Activated CD4-positive, alpha-beta memory T cell treated with anti-CD3 and anti-CD28 coated beads for 36 hours (primary cell): ENCODE data around the gene ADAM10. TPM values are rescaled to one million over a fixed set of nuclear protein-coding genes. Genes with fewer than 3 reads are reported as not detected.

Experiments
- CTCF ChIA-PET: fragments of 350-600 bp; sonication (Branson Sonifier 250); formaldehyde crosslinking; loops from one replicate; lab custom pipeline; 2021; ENCODE audit warnings: antibody characterized with exemption, inconsistent platforms; lab: Charles Lee
- POLR2A ChIA-PET: fragments of 350-600 bp; sonication (Branson Sonifier 250); formaldehyde crosslinking; loops from one replicate; lab custom pipeline; 2021; ENCODE audit warnings: antibody characterized with exemption; lab: Charles Lee
- DNase-seq: peaks from one replicate; pipeline ENCODE4 v3.0.0-alpha.2; 2020
- H3K27ac Mint-ChIP-seq: one replicate; pipeline ENCODE4 v1.8.0; 2021; ENCODE audit warnings: mixed read lengths
- H3K27me3 Mint-ChIP-seq: one replicate; pipeline ENCODE4 v1.8.0; 2021; ENCODE audit warnings: mixed read lengths
- H3K36me3 Mint-ChIP-seq: one replicate; pipeline ENCODE4 v1.8.0; 2021; ENCODE audit warnings: mixed read lengths
- H3K4me1 Mint-ChIP-seq: one replicate; pipeline ENCODE4 v1.8.0; 2021; ENCODE audit warnings: low read depth, mixed read lengths
- H3K4me3 Mint-ChIP-seq: one replicate; pipeline ENCODE4 v1.8.0; 2021; ENCODE audit warnings: mild to moderate bottlenecking, mixed read lengths
- H3K9me3 Mint-ChIP-seq: one replicate; pipeline ENCODE4 v1.8.0; 2021; ENCODE audit warnings: mixed read lengths
- intact Hi-C: fragments of 100-400 bp; cut with micrococcal nuclease; formaldehyde crosslinking; loops from one replicate; pipeline ENCODE4 v1.15.1; 2023
- total RNA-seq, 2 experiments: library from RNA; stranded (reverse); gene quantifications; one replicate each; pipeline ENCODE4 v1.2.3, GENCODE V29; 2021

Gene ADAM10
- total RNA-seq, 2 experiments from 2014 or later = 80.1 to 82.3 TPM

DNA sequence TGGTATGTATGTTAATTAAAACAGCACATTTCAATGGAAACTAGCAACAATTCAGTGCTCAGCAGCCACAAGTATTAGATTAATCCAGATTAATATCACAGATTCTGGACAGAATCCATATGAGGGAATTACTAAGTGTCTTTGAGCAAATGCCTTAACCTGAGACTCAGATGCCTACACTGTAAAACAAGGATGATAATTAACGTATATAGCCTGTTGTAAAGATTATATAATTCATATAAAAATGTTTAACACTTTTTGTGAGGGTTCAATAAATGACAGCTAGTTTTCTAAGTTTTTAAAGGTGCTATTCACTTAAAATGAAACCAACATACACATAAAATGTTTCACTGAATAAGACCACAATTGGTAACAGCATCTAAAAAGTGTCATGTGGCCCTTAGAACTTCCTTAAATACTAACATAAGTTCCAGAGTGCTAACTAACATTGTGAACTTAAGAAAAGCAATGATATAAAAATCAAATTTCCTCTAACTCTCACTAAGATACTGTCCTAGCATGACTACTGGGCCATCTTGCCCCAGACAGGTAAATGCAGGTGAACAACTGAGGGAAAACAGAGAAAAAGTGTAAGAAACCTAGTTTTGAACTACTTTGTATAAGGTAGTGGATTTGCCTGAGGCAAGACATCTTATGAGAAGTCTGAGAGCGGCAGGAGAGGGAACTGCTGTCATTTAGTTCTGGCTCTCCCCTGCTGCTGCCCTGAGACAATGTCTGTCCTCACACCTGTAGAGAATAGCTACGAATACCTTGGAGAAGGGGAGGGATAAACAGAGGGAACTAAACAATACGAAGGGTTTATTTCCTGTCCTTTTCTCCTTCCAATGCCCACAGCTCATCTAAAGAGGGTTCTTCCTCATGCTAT is 151.3 kb downstream of the ADAM10 start:
- no peak for DNase-seq
- intact Hi-C loops = no loop called here
- Mint-ChIP-seq H3K4me3 (no peak overlapping the region), H3K4me1 (peaks cover 12% of the 10 kb centered on the region), H3K27me3 (no peaks in the 10 kb centered on the region), H3K36me3 (peaks cover 24% of the 10 kb centered on the region), H3K9me3 (no peaks in the 10 kb centered on the region), H3K27ac (no peak overlapping the region)
- ChIA-PET POLR2A (no interaction called here), CTCF (no interaction called here)

DNA sequence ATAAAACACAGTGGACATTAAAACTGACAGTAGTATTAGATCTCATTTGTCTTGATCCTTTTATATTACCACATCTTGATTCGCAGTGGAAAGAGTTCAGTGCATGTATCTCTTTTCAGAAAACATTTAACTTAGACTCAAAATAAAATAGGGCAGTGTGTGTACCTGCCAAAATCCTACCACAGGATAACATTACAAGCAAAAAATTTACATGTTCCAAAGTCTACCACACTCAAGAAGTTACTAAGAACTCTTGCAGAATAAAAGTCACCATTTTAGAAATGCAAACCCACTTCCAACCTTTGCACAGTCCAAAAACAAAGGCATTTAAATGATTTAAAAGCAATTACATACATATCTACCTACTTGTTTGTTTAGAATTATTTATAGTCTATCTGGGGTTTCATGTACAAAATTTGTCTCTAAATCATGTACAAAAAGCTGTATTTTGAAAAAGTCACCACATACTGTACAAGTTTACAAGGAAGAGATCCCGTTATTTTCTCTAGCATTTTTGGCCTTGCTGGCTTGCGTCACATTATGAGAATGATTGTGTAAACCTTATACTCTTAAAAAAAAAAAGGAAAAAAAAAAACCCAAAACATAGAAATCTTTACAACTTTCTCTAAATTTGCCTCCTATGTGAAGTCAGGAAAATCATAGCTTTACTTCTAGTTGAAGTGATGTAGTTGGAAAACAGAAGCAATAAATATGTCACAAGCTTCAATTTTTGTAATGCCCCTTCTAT is 153.8 kb downstream of the ADAM10 start:
- intact Hi-C loops = no loop called here
- Mint-ChIP-seq H3K4me1 (peaks cover 12% of the 10 kb centered on the region), H3K27ac (no peak overlapping the region), H3K27me3 (no peaks in the 10 kb centered on the region), H3K4me3 (no peak overlapping the region), H3K9me3 (no peaks in the 10 kb centered on the region), H3K36me3 (peaks cover 21% of the 10 kb centered on the region)
- CTCF ChIA-PET = no interaction called here
- POLR2A ChIA-PET = no interaction called here
- no peak for DNase-seq

DNA sequence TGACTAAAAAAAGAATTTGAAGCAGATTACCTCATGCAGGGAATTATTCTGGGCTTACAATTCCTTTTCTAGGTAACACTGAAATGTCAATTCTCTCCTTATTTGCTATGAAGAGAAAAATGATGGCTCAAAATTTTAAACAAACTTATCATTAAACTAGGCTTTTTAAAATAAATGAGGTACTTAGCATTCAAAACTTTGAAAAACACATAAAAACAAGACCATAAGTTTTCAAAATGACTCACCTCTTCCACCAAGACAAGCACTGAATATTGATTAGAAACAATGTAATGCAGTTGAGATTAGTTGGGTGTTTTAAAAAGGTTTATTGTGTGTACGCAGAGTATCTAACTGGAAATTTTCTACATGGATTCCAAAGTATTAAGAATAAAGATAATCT is 154.6 kb downstream of the ADAM10 start:
- intact Hi-C loops = no loop called here
- DNase-seq = no peak
- peaks cover 21% of the 10 kb centered on the region for H3K36me3 Mint-ChIP-seq
- no peak overlapping the region for H3K27ac Mint-ChIP-seq
- POLR2A ChIA-PET = no interaction called here
- CTCF ChIA-PET = no interaction called here
- H3K4me1 Mint-ChIP-seq = peaks cover 12% of the 10 kb centered on the region
- no peak overlapping the region for H3K4me3 Mint-ChIP-seq
- H3K27me3 Mint-ChIP-seq = no peaks in the 10 kb centered on the region
- H3K9me3 Mint-ChIP-seq = no peaks in the 10 kb centered on the region

DNA sequence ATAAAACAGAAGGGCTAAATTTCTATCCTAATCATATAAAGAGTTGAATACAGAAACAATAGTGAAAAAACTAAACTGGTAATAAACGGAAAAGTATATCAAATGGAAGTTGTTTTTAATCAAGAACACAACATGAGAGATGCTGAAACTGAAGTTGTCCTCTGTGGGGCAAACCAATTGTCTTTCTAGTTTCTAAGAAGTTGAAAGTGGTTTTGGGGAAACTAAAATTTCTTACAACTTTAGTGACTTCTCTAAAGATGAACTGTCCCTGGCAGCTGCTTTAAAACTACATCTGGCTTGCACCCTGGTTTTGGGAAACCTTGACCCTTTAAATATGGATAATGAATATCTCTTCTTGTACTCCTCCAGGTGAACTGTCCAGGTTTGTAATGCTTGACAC is 155.6 kb downstream of the ADAM10 start:
- POLR2A ChIA-PET = no interaction called here
- peak overlapping the region; percentile 21 for H3K27ac Mint-ChIP-seq

DNA sequence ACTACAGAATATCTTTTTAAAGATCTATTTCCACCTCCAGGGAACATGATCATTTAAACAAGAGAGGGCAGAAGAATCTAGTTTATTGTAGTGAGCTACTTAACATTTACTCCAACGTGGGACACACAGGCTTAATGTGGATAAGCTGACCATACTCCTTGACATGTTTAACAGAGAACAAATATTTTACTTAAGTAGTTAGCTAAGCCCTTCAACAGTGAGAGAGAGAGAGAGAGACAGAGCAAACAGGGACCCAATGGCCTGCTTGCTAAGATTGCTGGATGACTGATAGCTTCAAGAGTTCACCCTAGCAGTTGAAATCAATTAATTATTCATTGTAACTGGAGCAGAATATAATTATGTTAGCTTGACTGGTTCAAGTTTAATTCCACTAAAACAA is 158.6 kb downstream of the ADAM10 start:
- intact Hi-C loops = no loop called here
- Mint-ChIP-seq H3K36me3 (peaks cover 10% of the 10 kb centered on the region), H3K27ac (no peak overlapping the region), H3K4me1 (peaks cover 12% of the 10 kb centered on the region), H3K4me3 (no peak overlapping the region), H3K9me3 (no peaks in the 10 kb centered on the region), H3K27me3 (no peaks in the 10 kb centered on the region)
- no peak for DNase-seq
- ChIA-PET CTCF (interaction anchor here (0.7 to 1.1 kb wide), 2 partner anchors 13 to 131 kb away, joined by 3 read pairs; no protein-coding TSS in a partner anchor), POLR2A (no interaction called here)

More for the DNA sequence above, 155.6 kb downstream of the ADAM10 start:
- no peaks in the 10 kb centered on the region for H3K27me3 Mint-ChIP-seq
- no peaks in the 10 kb centered on the region for H3K9me3 Mint-ChIP-seq
- no peak for DNase-seq
- H3K36me3 Mint-ChIP-seq = peaks cover 18% of the 10 kb centered on the region
- intact Hi-C loops = no loop called here
- CTCF ChIA-PET = no interaction called here
- H3K4me1 Mint-ChIP-seq = peaks cover 12% of the 10 kb centered on the region
- no peak overlapping the region for H3K4me3 Mint-ChIP-seq

DNA sequence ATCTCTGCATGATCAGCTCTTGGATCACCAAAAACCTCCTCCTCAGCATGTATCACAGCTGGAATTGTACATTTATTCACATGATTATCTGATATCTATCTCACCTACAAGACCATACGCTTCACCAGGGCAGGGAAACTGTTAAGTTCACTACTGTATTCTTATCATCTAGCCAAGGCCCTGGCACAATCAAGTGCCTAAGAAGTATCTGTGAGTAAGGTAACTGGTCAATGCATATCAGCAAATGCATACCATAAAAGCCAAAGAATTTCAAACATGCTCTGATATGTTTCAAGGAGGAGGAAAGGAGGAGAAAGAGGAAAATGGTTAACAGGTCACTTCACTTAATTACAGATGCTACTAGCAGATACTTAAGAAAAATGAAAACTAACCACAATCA is 159.3 kb downstream of the ADAM10 start:
- Mint-ChIP-seq H3K4me3 (no peak overlapping the region), H3K9me3 (no peaks in the 10 kb centered on the region), H3K4me1 (peaks cover 17% of the 10 kb centered on the region), H3K27me3 (no peaks in the 10 kb centered on the region), H3K36me3 (peaks cover 7% of the 10 kb centered on the region), H3K27ac (no peak overlapping the region)
- ChIA-PET CTCF (interaction anchor here (1.1 kb wide), 1 partner anchor 14 kb away, joined by 3 read pairs; no protein-coding TSS in a partner anchor), POLR2A (no interaction called here)
- no peak for DNase-seq
- intact Hi-C loops = no loop called here

DNA sequence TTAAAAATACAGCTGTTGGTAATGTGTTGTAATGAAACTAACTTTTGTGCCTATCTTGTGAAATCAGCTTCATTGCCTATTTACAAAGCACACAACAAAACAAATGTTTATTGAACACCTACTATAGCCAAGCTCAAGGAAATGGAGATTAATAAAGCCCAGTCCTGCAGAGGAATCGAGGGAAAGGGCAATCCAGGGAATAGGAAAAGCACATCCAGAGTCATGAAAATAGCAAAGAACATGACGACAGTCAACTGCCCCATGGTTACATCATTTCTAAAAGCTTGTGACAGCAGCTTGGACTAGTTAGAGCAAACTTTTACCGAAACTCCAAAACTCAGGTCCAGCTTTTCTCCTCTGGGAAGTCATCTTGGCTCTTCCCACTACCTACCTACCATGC is 160.5 kb downstream of the ADAM10 start:
- Mint-ChIP-seq H3K4me1 (peaks cover 12% of the 10 kb centered on the region), H3K27ac (no peak overlapping the region), H3K9me3 (no peaks in the 10 kb centered on the region), H3K36me3 (peaks cover 5% of the 10 kb centered on the region), H3K4me3 (no peak overlapping the region), H3K27me3 (peaks cover 5% of the 10 kb centered on the region)
- ChIA-PET POLR2A (interaction anchor here (0.7 kb wide), 1 partner anchor 193 kb away, joined by 5 read pairs; no protein-coding TSS in a partner anchor), CTCF (interaction anchor here (0.6 kb wide), 1 partner anchor 940 kb away, joined by 3 read pairs; no protein-coding TSS in a partner anchor)
- intact Hi-C loops = no loop called here
- DNase-seq = no peak

DNA sequence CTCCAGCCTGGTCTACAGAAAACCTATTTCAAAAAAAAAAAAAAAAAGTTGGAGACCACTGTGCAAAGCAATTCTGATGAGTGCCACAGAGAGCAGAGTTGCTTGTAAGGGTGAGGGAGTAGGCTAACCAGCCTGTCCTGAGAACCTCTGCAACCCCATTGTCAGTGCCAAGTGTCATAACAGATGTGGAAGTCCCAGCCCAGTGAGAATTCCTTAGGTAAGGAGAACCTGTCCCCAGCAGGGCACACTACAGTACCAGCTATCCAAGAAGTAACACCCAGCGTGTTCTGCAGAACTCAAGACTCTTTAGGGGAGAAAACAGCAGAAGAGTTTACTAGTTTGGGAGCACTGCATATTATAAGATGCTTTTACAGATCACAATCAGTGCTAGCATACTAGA is 161.4 kb downstream of the ADAM10 start:
- CTCF ChIA-PET = no interaction called here
- peaks cover 8% of the 10 kb centered on the region for H3K4me1 Mint-ChIP-seq

DNA sequence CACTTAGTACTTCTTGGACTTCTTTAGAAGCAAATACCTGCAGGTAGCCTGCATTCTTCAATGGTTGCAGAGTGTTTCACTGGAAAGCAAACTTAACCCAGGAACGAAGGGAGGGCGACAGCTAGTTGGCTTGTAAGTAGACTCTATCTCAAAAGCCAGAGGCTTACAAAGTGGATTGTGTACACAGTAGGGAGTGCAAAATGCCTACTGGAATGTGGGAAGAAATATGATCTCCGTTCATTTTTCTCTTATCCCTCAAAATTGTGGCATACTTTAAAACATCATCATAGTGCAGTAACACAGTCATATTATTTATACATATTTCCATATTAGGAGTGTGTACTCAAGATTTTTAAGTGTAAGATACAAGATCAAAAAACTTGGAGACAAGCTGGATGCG is 162.0 kb downstream of the ADAM10 start:
- no peak overlapping the region for H3K4me3 Mint-ChIP-seq
- H3K36me3 Mint-ChIP-seq = peaks cover 4% of the 10 kb centered on the region
- H3K4me1 Mint-ChIP-seq = peaks cover 8% of the 10 kb centered on the region
- POLR2A ChIA-PET = no interaction called here
- intact Hi-C loops = no loop called here
- CTCF ChIA-PET = no interaction called here
- no peak overlapping the region for H3K27ac Mint-ChIP-seq
- peaks cover 7% of the 10 kb centered on the region for H3K9me3 Mint-ChIP-seq
- peaks cover 11% of the 10 kb centered on the region for H3K27me3 Mint-ChIP-seq
- DNase-seq = no peak

More for the DNA sequence above, 161.4 kb downstream of the ADAM10 start:
- DNase-seq = no peak
- H3K36me3 Mint-ChIP-seq = peaks cover 5% of the 10 kb centered on the region
- peaks cover 5% of the 10 kb centered on the region for H3K9me3 Mint-ChIP-seq
- H3K27ac Mint-ChIP-seq = no peak overlapping the region
- H3K4me3 Mint-ChIP-seq = no peak overlapping the region
- intact Hi-C loops = no loop called here
- H3K27me3 Mint-ChIP-seq = peaks cover 11% of the 10 kb centered on the region
- POLR2A ChIA-PET = no interaction called here

DNA sequence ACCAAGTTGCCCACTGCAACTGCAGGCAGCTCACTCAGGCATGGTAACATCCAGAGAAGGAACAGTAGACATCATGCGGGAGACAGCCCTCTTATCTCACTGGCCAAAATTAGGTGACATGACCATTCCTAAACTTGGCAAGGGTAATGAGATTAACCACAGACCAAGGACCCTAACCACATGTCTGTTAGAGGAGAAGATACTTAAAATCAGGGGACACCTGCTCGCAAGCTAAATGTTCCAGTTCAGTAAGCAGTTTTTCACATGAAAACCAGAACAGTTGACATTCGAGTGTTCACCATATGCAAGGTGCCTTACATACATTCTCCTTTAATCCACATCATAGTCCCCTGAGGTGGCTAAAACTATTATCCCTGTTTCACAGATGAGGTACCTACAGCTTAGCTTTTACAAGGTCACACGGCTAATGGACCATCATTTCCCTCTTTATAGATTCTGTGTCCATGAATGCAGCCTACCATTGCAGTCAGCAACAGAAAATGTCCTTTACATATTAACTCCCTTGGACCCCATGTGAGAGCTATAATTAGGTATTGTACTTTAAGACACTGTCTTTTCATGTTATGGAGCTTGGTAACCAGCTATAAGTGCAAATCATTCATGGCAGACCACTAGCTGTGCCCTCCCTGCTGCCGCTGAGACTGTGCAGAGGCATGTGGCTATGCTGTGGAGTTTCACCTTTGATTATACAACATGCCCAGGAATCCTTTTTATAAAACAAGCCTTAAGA is 163.6 kb downstream of the ADAM10 start:
- Mint-ChIP-seq H3K27me3 (peaks cover 11% of the 10 kb centered on the region), H3K36me3 (peaks cover 4% of the 10 kb centered on the region), H3K9me3 (peaks cover 7% of the 10 kb centered on the region), H3K4me3 (no peak overlapping the region), H3K4me1 (peaks cover 8% of the 10 kb centered on the region), H3K27ac (no peak overlapping the region)
- POLR2A ChIA-PET = interaction anchor here (0.8 kb wide), 1 partner anchor 41 kb away, joined by 3 read pairs; no protein-coding TSS in a partner anchor
- intact Hi-C loops = no loop called here
- CTCF ChIA-PET = no interaction called here
- DNase-seq = no peak

DNA sequence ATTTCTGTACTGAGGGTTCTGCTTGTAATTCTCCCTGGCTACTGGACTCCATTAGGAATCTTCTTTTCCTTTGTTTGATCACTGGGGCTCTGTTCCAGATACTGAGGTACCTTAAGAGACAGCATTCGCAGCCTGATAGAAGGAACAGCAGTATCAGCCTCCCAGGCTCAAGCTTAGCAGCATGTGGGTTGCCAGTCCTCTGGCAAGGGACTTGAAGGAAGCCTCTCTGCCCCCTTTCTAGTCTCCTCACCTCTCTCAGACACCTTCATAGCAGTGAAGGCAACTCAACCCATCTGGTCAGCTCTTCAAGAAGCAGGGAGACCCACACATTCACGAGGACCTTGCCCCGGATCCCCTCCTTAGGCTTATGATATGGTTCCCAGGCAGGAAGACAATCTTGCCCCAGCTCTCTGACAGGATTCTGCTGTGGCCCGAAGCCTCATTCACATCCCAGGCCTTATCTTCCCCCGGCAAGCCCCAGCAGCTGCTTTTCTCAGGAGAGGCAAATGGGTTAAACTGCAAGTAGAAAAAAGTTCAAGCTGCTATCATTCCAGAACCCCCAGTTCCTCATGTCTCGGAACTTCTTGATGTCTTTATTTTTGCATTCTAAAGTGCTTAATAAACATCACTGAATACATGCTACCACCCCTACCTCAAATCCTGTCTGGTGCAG is 164.6 kb downstream of the ADAM10 start:
- Mint-ChIP-seq H3K36me3 (peaks cover 4% of the 10 kb centered on the region), H3K4me1 (peaks cover 8% of the 10 kb centered on the region), H3K27me3 (peaks cover 11% of the 10 kb centered on the region), H3K27ac (no peak overlapping the region), H3K4me3 (no peak overlapping the region), H3K9me3 (peaks cover 7% of the 10 kb centered on the region)
- CTCF ChIA-PET = interaction anchor here (1.3 to 1.6 kb wide), 3 partner anchors 10 to 373 kb away, joined by 3 to 5 read pairs (median 4); no protein-coding TSS in a partner anchor
- no peak for DNase-seq
- intact Hi-C loops = no loop called here
- POLR2A ChIA-PET = interaction anchor here (0.8 kb wide), 1 partner anchor 40 kb away, joined by 3 read pairs; no protein-coding TSS in a partner anchor
